NCI-H2107 (cell line): Measurements from ENCODE around the gene DIPK1C.

ENCODE experiments used
- DNase-seq: peaks from one replicate; lab custom pipeline; 2025; lab: John Stamatoyannopoulos, UW

Gene DIPK1C

DNA sequence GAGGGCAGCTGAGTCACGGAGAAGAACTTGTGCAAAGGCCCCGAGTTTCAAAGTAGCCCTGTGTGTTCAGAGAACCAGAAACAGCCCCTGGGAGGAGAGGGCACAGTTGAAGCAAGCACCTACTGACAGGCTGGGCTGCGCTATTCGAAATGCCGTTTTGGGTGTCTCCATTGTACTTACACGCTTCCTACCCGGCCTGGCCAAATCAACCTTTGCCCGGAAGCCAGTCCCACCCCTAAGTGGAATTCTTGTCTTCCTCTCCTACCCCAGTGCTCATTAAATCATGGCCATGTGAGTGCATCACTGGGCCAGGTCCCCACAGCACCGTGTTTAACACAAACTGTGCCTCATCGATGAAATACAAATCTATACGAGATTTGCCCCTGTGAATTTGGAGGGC lies 6.0 kb downstream of the DIPK1C start:
- DNase-seq = no peak

DNA sequence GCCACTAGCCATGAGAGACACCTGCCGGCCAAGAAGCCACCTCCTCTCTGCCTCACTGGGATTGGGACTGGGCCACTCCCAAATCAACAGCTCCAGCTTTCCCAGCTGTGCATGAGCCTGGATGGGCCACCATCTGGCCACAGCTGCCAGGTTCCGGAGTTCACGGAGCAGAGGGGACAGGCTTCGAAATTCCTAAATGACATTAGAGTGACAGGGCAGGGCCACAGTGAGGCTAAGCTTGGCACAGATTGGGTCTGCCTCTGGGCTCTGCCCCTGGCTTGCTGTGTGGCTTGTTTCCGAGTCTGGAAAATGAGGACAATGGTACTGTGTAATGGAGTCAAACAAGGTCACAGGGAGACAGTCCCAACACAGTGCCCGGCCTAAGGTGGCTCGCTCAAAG lies 6.5 kb downstream of the DIPK1C start:
- DNase-seq = no peak

DNA sequence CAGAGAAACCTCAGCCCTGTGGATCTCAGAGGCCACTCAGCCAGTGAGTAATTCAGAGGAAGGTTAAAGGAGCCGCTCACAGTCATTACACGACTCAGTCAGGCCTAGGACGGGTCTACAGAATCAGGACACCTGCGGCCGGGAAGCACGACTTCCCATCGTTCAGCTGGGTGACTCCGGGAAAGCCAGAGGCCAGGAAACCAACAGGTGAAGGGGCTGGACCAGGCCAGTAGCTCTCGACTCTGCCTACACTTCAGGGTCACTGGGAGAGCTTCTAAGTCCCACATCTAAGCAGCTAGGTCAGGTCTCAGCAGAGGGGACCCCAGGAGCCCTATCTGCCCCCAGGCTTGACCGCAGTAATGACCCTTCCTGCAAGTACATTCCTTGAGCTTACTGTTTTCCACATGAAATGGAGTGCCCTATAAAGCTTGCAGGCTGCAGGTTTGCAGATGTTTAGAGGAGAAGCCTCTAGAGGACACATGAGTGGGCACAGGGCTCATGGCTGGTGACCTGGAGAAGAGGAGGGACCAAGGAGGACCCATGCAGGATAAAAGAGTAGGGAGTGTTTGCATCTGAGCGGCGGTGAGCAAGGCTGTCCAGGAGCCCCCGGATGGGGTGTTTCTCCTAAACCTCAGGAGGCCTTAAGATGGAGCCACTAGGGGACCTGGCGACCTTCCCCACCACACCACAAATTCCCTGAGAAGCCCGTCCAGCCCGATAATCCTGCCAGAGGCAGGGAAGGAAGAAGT lies 9.5 kb downstream of the DIPK1C start:
- DNase-seq = no peak

DNA sequence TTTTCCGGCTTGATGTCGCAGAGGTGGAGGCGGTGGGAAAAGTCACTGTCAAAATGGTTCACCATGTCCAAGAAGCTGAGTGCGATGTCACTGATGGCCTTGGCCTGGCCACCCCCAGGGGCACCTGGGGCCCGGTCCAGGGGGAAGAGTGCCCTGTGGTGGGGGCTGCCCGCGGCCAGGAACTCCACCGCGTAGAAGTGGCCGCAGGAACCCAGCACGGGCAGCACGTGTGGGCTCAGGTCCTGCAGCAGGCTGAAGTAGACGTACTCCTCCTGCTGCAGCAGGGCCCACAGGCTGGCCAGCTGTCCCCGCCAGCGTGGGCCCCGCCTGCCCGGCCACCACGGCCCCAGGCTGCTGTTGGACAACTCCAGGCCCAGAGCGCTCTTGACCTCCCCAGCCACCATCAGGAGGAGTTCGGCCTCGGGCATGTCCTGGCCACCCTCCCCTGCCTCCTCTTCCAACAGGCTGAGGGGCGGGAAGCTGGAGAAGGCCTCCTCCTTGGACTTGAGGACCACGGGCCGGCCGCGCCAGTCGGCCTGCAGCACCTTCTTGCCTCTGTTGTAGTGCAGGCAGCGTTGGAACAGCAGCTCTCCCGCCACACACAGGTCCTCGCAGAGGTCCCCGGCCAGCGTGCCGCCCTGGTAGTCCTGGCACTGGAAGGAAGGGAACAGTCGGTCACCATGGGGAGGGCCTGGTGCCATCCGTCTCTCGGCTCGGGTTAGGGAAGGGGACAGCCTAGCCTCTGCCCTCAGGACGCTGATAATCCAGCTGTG lies 10.3 kb downstream of the DIPK1C start:
- DNase-seq = no peak

DNA sequence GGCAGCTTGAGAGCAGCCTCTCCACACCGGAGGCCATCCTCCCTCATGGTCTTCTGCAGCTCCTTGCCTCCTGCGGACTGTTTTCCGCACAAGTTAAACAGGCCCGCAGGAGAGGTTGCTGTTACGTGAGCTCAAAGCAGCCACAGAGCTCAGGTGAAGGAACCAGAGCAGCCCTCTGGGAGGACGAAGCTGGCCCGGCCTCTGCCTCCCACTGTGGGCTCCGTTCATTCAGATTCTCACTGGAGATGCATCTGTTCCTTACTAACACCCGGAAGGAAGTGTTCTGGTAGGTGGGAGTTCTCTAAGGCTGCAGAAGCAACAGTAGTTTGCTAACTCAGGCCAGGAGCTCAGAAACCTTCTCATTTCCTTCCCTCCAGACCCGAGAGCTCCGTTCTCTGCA lies 10.9 kb downstream of the DIPK1C start:
- no peak for DNase-seq

DNA sequence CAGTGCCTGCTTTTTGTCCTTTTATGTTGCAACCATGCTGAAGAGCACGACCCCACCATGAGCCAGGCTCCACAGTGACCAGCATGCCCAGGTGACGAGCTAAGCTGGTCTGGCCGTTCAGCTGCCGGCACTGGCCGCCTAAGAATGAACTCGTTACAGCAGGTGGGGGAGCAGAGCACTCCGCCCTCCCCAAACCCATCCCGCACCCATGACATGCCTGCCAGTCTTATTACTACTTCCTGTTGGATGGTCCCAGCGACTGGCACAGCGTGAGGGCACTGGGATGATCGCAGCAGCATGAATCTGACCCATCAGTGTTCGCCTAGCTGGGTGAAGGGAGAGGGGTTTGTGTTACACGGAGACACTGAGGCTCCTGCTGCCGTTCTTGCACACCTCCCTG lies 11.5 kb downstream of the DIPK1C start:
- DNase-seq = no peak

DNA sequence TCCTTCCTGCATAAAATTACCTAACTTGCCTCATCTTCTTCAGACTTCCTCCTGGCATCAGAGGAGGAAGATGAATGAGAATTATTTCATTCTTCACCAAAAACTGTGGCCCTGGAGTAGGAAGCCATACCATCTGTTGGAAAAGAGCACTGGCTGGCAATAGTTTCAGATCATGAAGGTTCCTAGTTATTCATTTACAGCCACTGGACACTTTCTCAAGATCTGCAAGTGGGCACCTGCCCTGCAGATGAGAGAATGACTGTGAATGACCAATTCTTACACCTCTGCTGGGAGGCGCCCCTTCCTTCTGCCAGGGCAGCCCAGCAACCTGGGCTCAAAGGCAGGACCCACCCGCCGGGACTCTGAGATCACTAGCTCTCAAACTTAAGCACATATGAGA lies 13.0 kb downstream of the DIPK1C start:
- DNase-seq = no peak

DNA sequence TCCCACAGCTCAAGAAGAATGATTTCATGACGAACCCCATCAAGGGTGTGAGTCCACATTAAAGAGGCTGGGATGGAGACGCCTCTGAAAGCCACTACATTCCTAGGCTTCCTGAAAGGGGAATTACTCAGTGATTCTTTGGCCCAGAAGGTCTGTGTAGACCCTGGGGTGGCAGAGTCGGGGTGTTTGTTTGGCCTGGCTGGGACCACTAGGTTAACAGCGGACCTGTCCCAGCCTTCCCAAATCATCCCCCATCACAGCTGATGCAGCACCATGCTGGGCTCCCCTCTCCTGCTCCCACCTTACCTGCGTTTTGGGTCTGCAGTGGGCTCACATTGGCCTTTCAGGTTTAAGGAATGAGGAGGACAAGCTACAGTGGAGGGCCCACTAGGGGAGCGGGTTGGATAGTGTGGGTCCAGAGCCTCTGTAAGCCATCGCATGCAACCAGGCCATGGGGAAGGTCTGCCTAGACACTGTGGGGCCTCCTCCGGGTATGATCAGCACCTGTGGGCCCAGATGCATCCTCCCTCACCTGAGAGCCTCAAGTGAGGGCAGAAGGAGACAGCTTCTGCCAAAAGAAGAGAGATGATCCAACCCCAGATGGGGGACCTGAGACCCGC lies 16.2 kb downstream of the DIPK1C start:
- no peak for DNase-seq

DNA sequence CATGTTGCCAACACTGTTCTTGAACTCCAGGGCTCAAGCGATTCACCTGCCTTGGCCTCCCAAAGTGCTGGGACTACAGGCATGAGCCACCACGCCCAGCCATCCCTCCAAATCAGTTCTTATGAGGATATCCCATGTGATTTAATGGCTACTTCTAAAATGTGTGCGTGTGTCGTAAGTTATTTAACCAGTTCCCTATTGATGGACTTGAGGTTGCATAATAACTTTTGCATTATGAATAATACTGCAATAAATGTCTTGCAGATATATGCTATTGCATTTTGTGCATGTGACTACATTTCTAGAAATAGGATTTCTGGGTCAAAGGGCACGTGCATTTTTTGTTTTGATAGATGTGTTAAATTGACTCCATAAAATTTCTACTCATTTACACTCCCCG lies 19.0 kb downstream of the DIPK1C start:
- DNase-seq = no peak

DNA sequence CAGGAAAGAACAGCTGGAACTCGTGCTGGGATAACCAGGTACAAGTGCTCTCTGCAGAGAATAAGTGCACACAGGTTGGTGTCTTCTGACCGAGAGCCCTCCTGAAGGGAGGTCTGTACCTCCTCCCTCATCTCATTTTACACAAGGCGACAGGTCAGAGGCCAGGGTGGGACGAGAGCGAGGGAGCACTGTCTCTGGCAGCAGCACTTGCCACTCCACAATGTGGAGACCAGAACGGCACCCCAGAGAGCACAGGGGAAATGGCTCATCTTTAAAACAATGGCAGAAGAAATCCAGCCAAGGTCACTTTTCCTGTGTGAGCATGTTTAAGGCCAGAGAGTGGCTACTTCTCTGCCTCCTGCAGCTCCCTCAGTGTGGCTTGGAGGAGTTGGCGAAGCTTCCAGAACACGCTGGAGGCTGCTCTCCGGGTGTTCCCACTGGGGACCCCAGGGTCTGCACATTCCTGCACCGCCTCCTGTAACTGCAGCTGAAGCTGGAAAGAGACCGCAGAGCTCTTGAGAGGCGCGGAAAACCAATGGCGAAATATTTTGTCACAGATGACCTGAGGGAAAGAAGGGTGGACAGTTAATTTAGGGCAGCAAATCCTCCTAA lies 20.8 kb downstream of the DIPK1C start:
- no peak for DNase-seq

DNA sequence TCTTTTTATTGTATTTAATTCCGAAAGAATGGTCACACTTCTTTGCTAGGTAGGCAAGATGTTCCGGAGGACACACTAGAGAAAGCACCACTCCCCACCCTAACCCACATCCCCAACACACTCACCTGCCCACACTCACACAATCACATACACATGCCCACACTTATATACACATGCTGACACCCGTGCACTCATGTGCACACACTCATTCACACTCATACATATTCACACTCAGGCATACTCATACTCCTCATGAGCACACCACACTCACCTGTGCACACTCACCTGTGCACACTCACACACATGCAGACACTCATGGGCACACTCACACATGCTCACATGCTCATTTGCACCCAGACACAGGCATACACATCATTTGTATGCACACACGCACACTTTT lies 21.4 kb downstream of the DIPK1C start:
- DNase-seq = no peak

DNA sequence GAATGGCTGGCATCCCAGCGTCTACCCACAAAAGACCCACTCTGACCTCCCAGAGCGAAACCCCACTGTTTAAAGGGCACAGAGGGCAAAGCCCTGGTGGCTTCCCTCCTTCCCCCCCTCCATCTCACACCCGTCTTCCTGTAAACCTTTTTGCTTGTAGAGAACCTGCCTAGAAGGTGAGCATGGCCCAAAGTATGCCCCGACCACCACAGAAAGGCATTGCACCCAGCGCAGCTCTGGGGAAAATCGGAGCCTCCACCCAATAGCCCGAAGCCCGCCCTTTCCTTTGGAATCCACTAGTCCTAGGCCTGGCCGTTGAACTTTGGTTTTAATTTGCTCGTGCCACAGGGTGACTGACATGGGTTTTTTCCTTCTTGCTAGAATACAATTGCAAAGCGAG lies 22.6 kb downstream of the DIPK1C start:
- DNase-seq = no peak

DNA sequence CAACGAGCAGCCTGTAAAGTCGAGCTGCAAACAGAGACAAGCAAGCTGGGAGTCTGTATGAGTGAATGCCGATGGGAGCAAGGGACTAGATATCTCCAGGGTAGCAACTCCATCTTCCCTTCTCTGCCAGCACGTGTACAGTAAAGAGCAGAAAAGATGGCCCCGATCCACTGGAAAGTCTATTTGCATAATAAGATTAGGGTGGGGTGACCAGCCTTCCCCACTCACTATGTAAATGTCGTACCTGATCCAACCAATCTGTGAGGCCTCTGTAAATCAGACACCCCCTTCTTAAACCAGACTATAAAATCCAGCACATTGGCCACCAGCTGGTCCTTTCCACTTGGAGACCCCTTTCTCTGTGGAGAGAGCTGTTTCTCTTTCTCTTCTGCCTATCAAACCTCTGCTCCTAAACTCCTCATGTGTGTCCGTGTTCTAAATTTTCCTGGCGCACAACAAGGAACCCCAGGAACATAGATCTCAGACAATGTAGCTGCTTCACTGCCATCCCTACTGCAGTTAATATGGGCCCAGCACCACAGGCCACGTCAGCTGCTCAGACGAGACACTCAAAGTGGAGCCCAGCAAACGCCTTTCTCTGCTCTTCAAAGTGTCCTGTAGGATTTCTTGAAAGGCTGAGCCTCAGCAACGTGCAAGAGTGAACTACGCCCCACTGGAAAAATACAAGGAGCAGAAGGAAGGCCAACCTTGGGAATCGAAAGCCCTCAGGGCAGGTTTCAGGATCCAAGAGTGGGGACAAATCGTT lies 26.1 kb downstream of the DIPK1C start:
- DNase-seq = no peak

DNA sequence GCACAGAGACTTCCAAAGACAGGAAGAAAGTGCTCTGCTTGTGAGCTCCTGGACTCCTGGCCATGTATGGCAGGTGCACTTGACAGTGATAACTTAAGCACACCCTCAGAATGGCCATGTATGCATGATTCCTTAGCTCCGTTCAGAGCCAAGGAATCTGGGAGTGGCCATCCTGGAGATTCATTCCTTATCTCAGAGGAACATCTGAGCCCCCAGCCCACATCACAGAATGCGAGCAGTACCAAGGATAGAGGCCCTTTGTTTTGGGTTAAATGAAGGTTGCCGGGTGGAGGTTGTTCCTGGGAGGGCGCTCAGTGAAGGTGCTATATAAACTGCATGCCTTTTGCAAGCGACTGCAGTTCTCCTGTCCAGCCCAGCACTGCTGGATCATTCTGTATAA lies 26.9 kb downstream of the DIPK1C start:
- no peak for DNase-seq

DNA sequence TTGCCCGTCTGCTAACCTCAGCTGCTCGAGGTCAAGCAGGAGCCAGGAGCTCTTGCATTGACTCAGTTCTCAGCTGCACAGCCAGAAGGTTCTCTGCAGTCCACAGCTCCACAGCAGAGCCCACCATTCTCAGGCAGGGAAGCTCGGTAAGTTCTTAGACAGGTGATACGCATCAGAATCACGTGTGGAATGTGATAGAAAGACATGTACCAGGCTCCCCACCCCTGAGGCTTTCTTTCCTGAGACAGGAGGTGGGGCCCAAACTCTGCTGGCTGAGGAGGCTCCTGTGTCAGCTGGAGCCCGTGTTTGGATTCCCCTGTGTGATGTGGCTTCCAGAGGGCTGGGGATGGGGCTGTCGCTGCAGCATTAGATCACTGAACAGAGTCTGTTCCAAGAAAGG lies 28.0 kb downstream of the DIPK1C start:
- DNase-seq = no peak

DNA sequence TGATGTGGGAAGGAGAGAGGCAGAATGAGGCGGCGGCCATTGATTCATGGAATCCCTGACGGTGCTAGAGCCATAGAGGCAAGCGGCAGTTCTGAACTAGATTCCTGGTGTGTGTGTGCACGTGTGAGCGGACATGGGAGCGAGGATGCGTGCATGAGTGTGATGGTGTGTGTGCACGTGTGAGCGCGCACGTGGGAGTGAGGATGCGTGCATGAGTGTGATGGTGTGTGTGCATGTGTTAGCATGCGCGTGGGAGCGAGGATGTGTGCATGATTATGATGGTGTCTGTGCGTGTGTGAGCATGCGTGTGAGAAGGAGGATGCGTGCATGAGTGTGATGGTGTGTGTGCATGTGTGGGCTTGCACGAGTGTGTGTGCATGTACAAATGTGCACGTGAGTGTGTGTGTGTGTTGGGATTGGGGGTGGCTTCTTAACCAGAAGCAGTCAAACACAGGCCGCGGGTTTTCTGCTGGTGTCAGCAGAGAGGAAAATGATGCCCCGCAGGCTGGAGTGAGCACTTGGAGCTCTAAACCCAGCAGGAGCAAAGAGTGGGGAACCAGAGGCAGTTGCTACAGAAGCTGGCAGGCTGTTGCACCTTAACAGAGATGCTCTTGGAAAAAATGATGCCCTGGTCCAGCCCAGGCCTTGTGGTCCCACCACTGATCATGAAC lies 29.5 kb downstream of the DIPK1C start:
- DNase-seq = no peak

DNA sequence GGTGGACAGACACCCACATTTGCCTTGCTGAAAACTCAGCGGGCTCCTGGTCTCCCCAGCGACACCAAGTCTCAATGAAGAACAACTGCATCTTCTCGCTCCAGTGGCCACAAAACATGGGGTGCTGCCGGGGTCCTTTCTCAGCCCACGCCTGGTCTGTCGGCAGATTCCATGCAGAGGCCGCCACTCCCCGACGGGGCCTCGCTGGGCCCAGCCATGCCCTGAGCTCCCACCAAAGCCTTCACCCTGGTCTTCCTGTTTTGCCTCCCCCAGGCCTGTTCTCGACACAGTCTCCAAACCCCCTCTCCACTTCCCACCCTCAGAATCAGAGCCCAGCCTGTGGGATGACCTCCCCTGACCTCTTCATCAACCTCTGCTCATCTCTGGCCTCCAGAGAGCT lies 31.2 kb downstream of the DIPK1C start:
- no peak for DNase-seq

DNA sequence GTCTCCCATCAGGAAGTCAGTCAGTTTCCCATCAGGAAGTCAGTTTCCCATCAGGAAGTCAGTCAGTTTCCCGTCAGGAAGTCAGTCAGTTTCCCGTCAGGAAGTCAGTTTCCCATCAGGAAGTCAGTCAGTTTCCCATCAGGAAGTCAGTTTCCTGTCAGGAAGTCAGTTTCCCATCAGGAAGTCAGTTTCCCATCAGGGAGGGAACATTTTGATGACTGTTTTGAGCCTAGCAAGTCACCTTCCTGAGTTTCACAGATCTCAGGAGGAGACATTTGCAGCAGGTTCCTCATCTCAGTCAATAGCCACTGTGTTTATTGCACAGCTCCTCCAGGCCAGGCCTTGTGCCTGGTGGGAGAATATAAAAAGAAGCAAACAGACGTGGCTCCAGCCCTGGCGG lies 31.9 kb downstream of the DIPK1C start:
- DNase-seq = no peak

DNA sequence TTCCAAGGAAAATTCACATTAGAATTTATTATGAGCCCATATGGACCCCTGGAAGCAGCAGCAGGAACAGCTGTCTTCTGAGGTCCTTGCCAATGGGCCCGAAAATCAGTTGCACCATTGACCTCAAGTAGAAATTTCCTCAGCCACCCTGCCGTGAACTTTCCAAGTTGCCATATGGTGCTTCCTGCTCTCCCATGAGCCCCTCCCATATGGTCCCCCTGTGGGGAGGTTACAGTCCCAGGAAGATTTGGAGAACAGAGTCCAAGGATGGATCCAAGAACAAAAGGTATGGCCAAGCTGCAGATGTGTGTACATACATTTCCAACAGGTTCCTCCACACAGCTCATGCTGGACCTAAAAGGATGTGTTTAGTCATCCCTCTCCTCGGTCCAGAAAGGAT lies 34.6 kb downstream of the DIPK1C start:
- DNase-seq = no peak

DNA sequence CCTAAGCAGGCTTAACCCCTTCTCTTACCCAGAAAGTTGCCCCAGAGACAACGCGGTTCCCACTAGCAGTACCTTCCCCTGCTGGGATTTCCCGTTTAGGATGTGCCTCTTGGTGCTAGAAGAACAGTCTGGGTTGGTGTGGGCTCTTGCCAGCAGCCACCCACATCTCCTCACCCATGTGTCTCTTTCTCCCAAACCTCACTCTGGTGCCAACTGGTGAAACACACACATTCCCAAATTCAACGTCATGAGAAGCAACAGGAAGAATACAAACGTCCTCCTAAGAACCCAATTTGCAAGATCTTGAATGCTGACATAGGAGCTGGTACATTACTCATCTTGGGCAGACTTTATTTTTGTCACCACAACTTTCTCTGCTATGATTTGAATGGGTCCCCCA lies 36.2 kb downstream of the DIPK1C start:
- DNase-seq = no peak

DNA sequence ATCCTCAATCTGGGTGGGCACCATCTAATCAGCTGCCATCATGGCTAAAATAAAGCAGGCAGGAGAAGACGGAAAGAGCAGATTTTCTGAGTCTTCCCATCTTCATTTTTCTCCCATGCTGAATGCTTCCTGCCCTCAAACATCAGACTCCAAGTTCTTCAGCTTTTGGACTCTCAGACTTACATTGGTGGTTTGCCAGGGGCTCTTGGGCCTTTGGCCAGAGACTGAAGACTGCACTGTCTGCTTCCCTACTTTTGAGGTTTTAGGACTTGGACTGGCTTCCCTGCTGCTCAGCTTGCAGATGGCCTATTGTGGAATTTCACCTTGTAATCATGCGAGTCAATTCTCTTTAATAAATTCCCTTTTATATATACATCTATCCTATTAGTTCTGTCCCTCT lies 36.6 kb downstream of the DIPK1C start:
- no peak for DNase-seq

DNA sequence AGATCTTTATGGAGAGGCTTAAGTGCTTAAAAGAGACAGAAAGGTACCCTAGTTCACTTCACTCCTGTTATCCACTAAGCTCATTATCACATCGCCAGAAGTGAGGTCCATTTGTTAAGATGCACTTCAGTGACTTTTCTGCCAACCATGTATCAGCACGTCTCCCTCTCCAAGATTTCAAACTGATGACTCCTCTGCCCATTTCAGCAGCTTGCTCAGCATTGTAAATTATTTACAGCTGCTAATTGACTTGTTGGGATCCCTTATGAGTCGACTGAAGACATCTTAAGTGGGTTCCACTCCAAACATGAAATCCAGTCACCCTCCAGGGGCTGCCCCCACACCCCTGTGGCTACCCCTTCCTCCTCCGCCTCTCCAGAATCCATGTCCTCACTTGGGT lies 37.3 kb downstream of the DIPK1C start:
- DNase-seq = no peak
